Panc1 (cell line): Measurements from ENCODE around the gene MUC5AC.

Experiments used
- TF ChIP-seq, protein P1 (sequence below): fragments of 450-650 bp; IDR thresholded peaks from 2 replicates; pipeline ENCODE4 v1.5.1; 2017; ENCODE audit warnings: mild to moderate bottlenecking
- TF ChIP-seq, protein P2 (sequence below), 2 experiments: IDR thresholded peaks; 2 replicates each; pipeline ENCODE4 v1.6.1; 2011 to 2012; ENCODE audit warnings: low read depth in 2 of 2, control low read depth in 1 of 2, low read length in 1 of 2, mild to moderate bottlenecking in 1 of 2, moderate library complexity in 1 of 2; ENCODE audit not compliant: insufficient read depth in 1 of 2

DNA sequence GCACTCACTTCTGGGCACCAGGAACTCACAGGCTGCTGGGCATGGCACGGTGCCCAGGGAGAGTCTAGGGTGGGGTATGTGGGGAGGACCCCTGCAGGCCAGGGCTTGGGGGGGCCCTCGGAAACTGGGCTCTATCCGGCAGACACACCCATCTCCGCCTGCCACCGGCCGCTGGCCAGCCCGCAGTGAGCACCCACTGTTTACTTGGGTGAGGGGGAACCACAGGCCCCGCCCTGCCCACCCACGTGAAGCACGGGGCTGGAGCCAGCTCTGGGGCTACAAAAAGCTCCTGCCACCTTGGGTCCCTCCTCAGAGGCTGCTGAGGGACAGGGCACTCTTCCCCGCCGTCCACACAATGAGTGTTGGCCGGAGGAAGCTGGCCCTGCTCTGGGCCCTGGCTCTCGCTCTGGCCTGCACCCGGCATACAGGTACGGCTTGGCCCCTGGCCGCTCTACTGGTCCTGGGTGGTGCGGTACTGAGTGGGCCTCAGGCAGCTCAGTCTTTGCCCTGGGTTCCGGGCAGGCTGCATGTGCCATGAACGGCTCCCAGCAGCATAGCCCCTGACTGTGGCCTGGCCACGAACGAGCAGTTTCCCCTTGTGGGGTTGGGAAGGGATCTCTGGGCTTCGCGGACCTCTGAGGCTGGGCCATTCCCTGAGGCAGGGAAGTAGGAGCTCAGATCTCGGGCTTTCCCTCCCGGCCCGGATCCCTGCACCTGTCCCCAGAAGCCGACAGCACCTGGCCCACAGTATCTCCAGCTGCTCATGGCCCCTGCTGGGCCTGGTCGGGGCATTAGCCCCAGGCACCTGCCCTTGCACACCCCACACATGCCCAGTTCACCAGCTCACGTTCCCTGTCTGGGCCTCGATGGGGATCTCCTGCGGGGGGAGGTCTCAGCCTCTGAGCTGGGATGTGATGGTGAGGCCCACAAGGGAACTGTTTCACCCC is at the start of gene MUC5AC:
- TF ChIP-seq, protein P1, sequence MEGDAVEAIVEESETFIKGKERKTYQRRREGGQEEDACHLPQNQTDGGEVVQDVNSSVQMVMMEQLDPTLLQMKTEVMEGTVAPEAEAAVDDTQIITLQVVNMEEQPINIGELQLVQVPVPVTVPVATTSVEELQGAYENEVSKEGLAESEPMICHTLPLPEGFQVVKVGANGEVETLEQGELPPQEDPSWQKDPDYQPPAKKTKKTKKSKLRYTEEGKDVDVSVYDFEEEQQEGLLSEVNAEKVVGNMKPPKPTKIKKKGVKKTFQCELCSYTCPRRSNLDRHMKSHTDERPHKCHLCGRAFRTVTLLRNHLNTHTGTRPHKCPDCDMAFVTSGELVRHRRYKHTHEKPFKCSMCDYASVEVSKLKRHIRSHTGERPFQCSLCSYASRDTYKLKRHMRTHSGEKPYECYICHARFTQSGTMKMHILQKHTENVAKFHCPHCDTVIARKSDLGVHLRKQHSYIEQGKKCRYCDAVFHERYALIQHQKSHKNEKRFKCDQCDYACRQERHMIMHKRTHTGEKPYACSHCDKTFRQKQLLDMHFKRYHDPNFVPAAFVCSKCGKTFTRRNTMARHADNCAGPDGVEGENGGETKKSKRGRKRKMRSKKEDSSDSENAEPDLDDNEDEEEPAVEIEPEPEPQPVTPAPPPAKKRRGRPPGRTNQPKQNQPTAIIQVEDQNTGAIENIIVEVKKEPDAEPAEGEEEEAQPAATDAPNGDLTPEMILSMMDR = no peak
- TF ChIP-seq, protein P2, sequence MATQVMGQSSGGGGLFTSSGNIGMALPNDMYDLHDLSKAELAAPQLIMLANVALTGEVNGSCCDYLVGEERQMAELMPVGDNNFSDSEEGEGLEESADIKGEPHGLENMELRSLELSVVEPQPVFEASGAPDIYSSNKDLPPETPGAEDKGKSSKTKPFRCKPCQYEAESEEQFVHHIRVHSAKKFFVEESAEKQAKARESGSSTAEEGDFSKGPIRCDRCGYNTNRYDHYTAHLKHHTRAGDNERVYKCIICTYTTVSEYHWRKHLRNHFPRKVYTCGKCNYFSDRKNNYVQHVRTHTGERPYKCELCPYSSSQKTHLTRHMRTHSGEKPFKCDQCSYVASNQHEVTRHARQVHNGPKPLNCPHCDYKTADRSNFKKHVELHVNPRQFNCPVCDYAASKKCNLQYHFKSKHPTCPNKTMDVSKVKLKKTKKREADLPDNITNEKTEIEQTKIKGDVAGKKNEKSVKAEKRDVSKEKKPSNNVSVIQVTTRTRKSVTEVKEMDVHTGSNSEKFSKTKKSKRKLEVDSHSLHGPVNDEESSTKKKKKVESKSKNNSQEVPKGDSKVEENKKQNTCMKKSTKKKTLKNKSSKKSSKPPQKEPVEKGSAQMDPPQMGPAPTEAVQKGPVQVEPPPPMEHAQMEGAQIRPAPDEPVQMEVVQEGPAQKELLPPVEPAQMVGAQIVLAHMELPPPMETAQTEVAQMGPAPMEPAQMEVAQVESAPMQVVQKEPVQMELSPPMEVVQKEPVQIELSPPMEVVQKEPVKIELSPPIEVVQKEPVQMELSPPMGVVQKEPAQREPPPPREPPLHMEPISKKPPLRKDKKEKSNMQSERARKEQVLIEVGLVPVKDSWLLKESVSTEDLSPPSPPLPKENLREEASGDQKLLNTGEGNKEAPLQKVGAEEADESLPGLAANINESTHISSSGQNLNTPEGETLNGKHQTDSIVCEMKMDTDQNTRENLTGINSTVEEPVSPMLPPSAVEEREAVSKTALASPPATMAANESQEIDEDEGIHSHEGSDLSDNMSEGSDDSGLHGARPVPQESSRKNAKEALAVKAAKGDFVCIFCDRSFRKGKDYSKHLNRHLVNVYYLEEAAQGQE (IDR thresholded peaks at IDR 0.05; ENCODE audit: insufficient read depth in 1 of 2, low read depth in 2 of 2, low read length in 1 of 2) = no peak
